Suprapubic skin (tissue), 4 donors: ENCODE measurements around the gene CHIC2. TPM values are rescaled to one million over a fixed set of nuclear protein-coding genes. Genes with fewer than 3 reads are reported as not detected.

Experiments
- DNase-seq, 2 donors: peaks; one replicate each; pipeline ENCODE4 v3.0.0-alpha.2; 2019; ENCODE audit warnings: low spot score in 2 of 2
- H3K27ac ChIP-seq: fragments of 200-600 bp; sonication (generic); one replicate; pipeline ENCODE4 v1.5.1; 2019
- H3K27me3 ChIP-seq: fragments of 200-600 bp; sonication (generic); one replicate; pipeline ENCODE4 v1.5.1; 2019
- H3K36me3 ChIP-seq: fragments of 200-600 bp; sonication (generic); one replicate; pipeline ENCODE4 v1.5.1; 2019
- H3K4me1 ChIP-seq: fragments of 200-600 bp; sonication (generic); one replicate; pipeline ENCODE4 v1.5.1; 2019
- H3K4me3 ChIP-seq: fragments of 200-600 bp; sonication (generic); one replicate; pipeline ENCODE4 v1.5.1; 2019; ENCODE audit warnings: mild to moderate bottlenecking
- H3K9me3 ChIP-seq: fragments of 200-600 bp; sonication (generic); one replicate; pipeline ENCODE4 v1.5.1; 2019
- CTCF ChIP-seq, 2 donors: fragments of 200-600 bp in 1 of 2; fragments of 450-650 bp in 1 of 2; sonication (generic) in 1 of 2; IDR thresholded peaks; one replicate each; pipeline ENCODE4 v1.5.1; 2016 to 2019; ENCODE audit warnings: antibody characterized with exemption in 2 of 2, mild to moderate bottlenecking in 1 of 2, moderate library complexity in 1 of 2
- EP300 ChIP-seq: sonication (generic); formaldehyde crosslinking; IDR thresholded peaks from one replicate; pipeline ENCODE4 v1.6.1; 2017; ENCODE audit warnings: antibody characterized with exemption
- POLR2A ChIP-seq, 2 donors: fragments of 450-650 bp; IDR thresholded peaks; one replicate each; pipeline ENCODE4 v1.6.1; 2017; ENCODE audit warnings: antibody characterized with exemption in 2 of 2, mild to moderate bottlenecking in 2 of 2, moderate library complexity in 2 of 2
- POLR2AphosphoS5 ChIP-seq, 3 donors: sonication (generic); formaldehyde crosslinking; IDR thresholded peaks; one replicate each; pipeline ENCODE4 v1.6.1; 2017; ENCODE audit warnings: antibody characterized with exemption in 3 of 3
- WGBS: methylation state at CpG from one replicate; pipeline ENCODE4 v1.1.5; 2018; 5-methylcytosine and 5-hydroxymethylcytosine counted together
- total RNA-seq, 4 donors: library from RNA; depleted of rRNA; stranded (reverse); fragments of >200 nt; gene quantifications; one replicate each; pipeline ENCODE4 v1.1.0, GENCODE V29; 2016

The CHIC2 gene
- total RNA-seq, 4 donors from 2014 or later = 33.3 to 60.3 (median 41.1) TPM

GRCh38 chr4:54067166-54067565 lies 2.8 kb upstream of the CHIC2 start:
- no peaks in the 10 kb centered on the region for H3K36me3 ChIP-seq
- H3K27me3 ChIP-seq = no peaks in the 10 kb centered on the region
- no peak overlapping the region for H3K4me3 ChIP-seq
- peaks cover 41% of the 10 kb centered on the region for H3K4me1 ChIP-seq
- TF ChIP-seq POLR2AphosphoS5 (IDR thresholded peaks at IDR 0.05) (no peak), EP300 (no peak), POLR2A (IDR thresholded peaks at IDR 0.05) (no peak), CTCF (IDR thresholded peaks at IDR 0.05) (no peak)
- H3K9me3 ChIP-seq = no peaks in the 10 kb centered on the region
- whole genome bisulfite sequencing = 29% methylated on average over 5 of the region's 5 CpGs
- peak in 1 of 2 donors; percentile 79 for DNase-seq
- peak overlapping the region; percentile 97 for H3K27ac ChIP-seq

- peak overlapping the region; percentile 97 for H3K27ac ChIP-seq
- H3K4me3 ChIP-seq = no peak overlapping the region
- TF ChIP-seq POLR2A (IDR thresholded peaks at IDR 0.05) = no peak
- TF ChIP-seq EP300 = no peak
- peaks cover 46% of the 10 kb centered on the region for H3K4me1 ChIP-seq
- no peaks in the 10 kb centered on the region for H3K27me3 ChIP-seq
- 41% methylated on average over 2 of the region's 2 CpGs for WGBS
- no peaks in the 10 kb centered on the region for H3K9me3 ChIP-seq
- no peak for DNase-seq
- H3K36me3 ChIP-seq = no peaks in the 10 kb centered on the region
These were observed 2.3 kb upstream of the CHIC2 start for GRCh38 chr4:54066718-54067129.

DNA sequence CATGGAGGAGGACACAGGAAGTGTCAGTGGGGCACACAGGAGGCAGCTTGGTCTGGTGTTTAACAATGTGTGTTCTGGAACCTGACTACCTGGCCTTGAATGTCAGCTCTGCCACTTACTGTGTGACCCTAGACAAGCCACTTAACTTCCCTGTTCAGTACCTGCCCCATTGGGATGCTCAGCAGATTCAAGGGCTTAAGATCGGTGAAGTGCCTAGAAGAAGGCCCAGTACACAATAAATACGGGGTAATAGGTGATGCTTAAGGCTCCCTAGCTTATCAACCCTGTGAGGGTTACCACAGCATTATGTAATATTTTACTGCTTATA lies 1.6 kb upstream of the CHIC2 start:
- Histone ChIP-seq H3K36me3 (no peaks in the 10 kb centered on the region), H3K27ac (peak overlapping the region; percentile 97), H3K4me3 (no peak overlapping the region), H3K27me3 (no peaks in the 10 kb centered on the region), H3K4me1 (peaks cover 52% of the 10 kb centered on the region), H3K9me3 (no peaks in the 10 kb centered on the region)
- WGBS = 85% methylated on average over 2 of the region's 2 CpGs
- TF ChIP-seq POLR2AphosphoS5 (IDR thresholded peaks at IDR 0.05) (no peak), CTCF (IDR thresholded peaks at IDR 0.05) (no peak), POLR2A (IDR thresholded peaks at IDR 0.05) (no peak), EP300 (no peak)
- no peak for DNase-seq

- no peak for DNase-seq
- H3K27ac ChIP-seq = peak overlapping the region; percentile 97
These were observed 1.1 kb upstream of the CHIC2 start for GRCh38 chr4:54065282-54066087.

DNA sequence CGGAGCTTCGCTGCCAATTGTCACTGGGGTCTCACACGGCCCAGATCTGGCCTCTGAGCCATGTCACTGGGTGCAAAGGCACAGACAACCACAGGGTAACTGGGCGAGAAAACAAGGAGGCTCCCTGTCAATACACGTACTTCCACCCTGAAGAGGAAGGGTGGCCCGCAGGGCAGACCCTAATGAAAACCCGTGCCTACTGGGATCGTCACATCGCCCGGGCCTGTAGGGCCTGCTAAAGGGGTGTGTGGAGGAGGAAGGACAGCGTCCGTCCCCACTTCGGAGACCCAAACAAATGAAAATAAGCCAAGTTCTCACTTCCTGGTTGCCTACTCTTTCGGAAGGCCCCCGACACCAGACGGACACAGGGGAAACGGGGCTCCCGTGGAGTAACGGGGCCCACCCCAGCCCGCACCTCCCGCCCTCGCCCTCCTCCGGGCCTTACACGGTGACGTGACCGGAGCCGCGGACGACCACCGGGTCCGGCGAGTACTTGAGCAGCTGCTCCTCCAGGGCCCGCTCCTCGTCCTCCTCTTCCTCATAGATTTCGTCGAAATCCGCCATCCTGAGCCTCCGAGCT lies 578 bp downstream of the CHIC2 start:
- WGBS = under 1% methylated on average over 15 of the region's 38 CpGs
- peak overlapping the region; percentile 97 for H3K27ac ChIP-seq
- peak; percentile 80 to 81 for DNase-seq
- no peaks in the 10 kb centered on the region for H3K36me3 ChIP-seq
- H3K9me3 ChIP-seq = no peaks in the 10 kb centered on the region
- H3K4me3 ChIP-seq = peak overlapping the region; percentile 74
- TF ChIP-seq POLR2A (IDR thresholded peaks at IDR 0.05) (peak in 1 of 2 donors; percentile 12), POLR2AphosphoS5 (IDR thresholded peaks at IDR 0.05) (no peak)
- H3K4me1 ChIP-seq = peaks cover 69% of the 10 kb centered on the region
- no peaks in the 10 kb centered on the region for H3K27me3 ChIP-seq

More at GRCh38 chr4:54065282-54066087, 1.1 kb upstream of the CHIC2 start:
- Histone ChIP-seq H3K9me3 (no peaks in the 10 kb centered on the region), H3K4me1 (peaks cover 58% of the 10 kb centered on the region), H3K36me3 (no peaks in the 10 kb centered on the region), H3K4me3 (peak overlapping the region; percentile 74), H3K27me3 (no peaks in the 10 kb centered on the region)
- WGBS = 39% methylated on average over 6 of the region's 6 CpGs
- TF ChIP-seq EP300 (no peak), POLR2A (IDR thresholded peaks at IDR 0.05) (no peak), CTCF (IDR thresholded peaks at IDR 0.05) (no peak), POLR2AphosphoS5 (IDR thresholded peaks at IDR 0.05) (peak in 1 of 3 donors; percentile 25)

DNA sequence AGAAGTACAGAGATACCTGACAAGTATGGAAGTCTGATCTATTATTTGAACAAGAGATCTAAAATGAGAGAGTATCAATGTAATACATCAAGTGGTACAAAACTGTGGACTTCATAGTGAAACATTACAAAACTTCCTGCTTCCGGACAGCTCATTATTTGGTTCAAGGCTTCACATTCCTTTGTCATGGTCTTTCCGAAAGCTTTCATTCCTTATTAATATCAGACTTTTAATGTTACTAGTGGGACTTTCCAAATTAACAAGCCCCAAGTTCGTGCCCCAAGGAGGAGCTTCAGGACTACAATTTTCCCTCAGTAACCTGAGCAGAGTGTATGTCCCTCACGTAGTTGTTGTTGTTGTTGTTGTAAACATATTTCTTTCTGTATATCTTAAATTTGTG lies 1.2 kb downstream of the CHIC2 start:
- Histone ChIP-seq H3K36me3 (no peaks in the 10 kb centered on the region), H3K27ac (peak overlapping the region; percentile 97), H3K9me3 (no peaks in the 10 kb centered on the region), H3K4me1 (peaks cover 75% of the 10 kb centered on the region), H3K4me3 (peak overlapping the region; percentile 74), H3K27me3 (no peaks in the 10 kb centered on the region)
- no peak for TF ChIP-seq POLR2A (IDR thresholded peaks at IDR 0.05)
- TF ChIP-seq POLR2AphosphoS5 (IDR thresholded peaks at IDR 0.05) = no peak
- no peak for TF ChIP-seq CTCF (IDR thresholded peaks at IDR 0.05)
- no peak for TF ChIP-seq EP300
- DNase-seq = no peak
- WGBS = 0% methylated on average over 4 of the region's 4 CpGs
